ENCODE data around the gene MIPOL1.

MIPOL1 gene

GRCh38 chr14:37508503-37508902 is 310.8 kb downstream of the MIPOL1 start:
- Histone ChIP-seq H3K27ac (ENCODE audit: low read depth, low read length) (no peak overlapping the region), H3K79me2 (ENCODE audit: insufficient read depth, low read length) (no peaks in the 10 kb centered on the region), H3K4me3 (ENCODE audit: insufficient read depth, low read length, poor library complexity, severe bottlenecking) (no peak overlapping the region), H3F3A (ENCODE audit: insufficient read depth) (no peaks in the 10 kb centered on the region), H3K36me3 (ENCODE audit: low read length) (no peaks in the 10 kb centered on the region), H4K20me1 (ENCODE audit: low read depth, low read length) (no peaks in the 10 kb centered on the region), H2AFZ (ENCODE audit: low read depth, low read length, severe bottlenecking) (no peak overlapping the region), H3K9me3 (ENCODE audit: insufficient read depth, low read length) (no peaks in the 10 kb centered on the region), H3K27me3 (ENCODE audit: low read length) (no peaks in the 10 kb centered on the region), H3K4me2 (ENCODE audit: low read depth, low read length, poor library complexity, severe bottlenecking) (no peak overlapping the region), H3K9ac (ENCODE audit: low read length) (no peak overlapping the region), H3K9me2 (replicated peaks; ENCODE audit: insufficient read depth, low read length) (no peaks in the 10 kb centered on the region)
- TF ChIP-seq CTCF (IDR thresholded peaks at IDR 0.05; ENCODE audit: insufficient read depth, low read length, poor library complexity, severe bottlenecking) (no peak), EZH2phosphoT487 (conservative IDR thresholded peaks at IDR 0.05; ENCODE audit: low read length) (no peak)

GRCh38 chr14:37512173-37512572 is 314.4 kb downstream of the MIPOL1 start:
- no peaks in the 10 kb centered on the region for H3K9me2 ChIP-seq (replicated peaks; ENCODE audit: insufficient read depth, low read length)
- TF ChIP-seq CTCF (IDR thresholded peaks at IDR 0.05; ENCODE audit: insufficient read depth, low read length, poor library complexity, severe bottlenecking) (no peak), EZH2phosphoT487 (conservative IDR thresholded peaks at IDR 0.05; ENCODE audit: low read length) (no peak)

GRCh38 chr14:37515771-37516170 is 318.0 kb downstream of the MIPOL1 start:
- no peaks in the 10 kb centered on the region for H4K20me1 ChIP-seq (ENCODE audit: low read depth, low read length)
- H3K4me3 ChIP-seq (ENCODE audit: insufficient read depth, low read length, poor library complexity, severe bottlenecking), result no peak overlapping the region
- H3F3A ChIP-seq (ENCODE audit: insufficient read depth), result no peaks in the 10 kb centered on the region
- no peaks in the 10 kb centered on the region for H3K27me3 ChIP-seq (ENCODE audit: low read length)
- no peaks in the 10 kb centered on the region for H3K9me3 ChIP-seq (ENCODE audit: insufficient read depth, low read length)
- no peak for TF ChIP-seq CTCF (IDR thresholded peaks at IDR 0.05; ENCODE audit: insufficient read depth, low read length, poor library complexity, severe bottlenecking)
- TF ChIP-seq EZH2phosphoT487 (conservative IDR thresholded peaks at IDR 0.05; ENCODE audit: low read length), result no peak
- H3K79me2 ChIP-seq (ENCODE audit: insufficient read depth, low read length), result no peaks in the 10 kb centered on the region
- H3K4me2 ChIP-seq (ENCODE audit: low read depth, low read length, poor library complexity, severe bottlenecking), result no peak overlapping the region
- no peaks in the 10 kb centered on the region for H3K9me2 ChIP-seq (replicated peaks; ENCODE audit: insufficient read depth, low read length)
- H2AFZ ChIP-seq (ENCODE audit: low read depth, low read length, severe bottlenecking), result no peak overlapping the region
- H3K27ac ChIP-seq (ENCODE audit: low read depth, low read length), result no peak overlapping the region
- H3K36me3 ChIP-seq (ENCODE audit: low read length), result no peaks in the 10 kb centered on the region
- no peak overlapping the region for H3K9ac ChIP-seq (ENCODE audit: low read length)

More at GRCh38 chr14:37512173-37512572, 314.4 kb downstream of the MIPOL1 start:
- Histone ChIP-seq H3K9ac (ENCODE audit: low read length) (no peak overlapping the region), H3K9me3 (ENCODE audit: insufficient read depth, low read length) (no peaks in the 10 kb centered on the region), H3K4me2 (ENCODE audit: low read depth, low read length, poor library complexity, severe bottlenecking) (no peak overlapping the region), H3K4me3 (ENCODE audit: insufficient read depth, low read length, poor library complexity, severe bottlenecking) (no peak overlapping the region), H2AFZ (ENCODE audit: low read depth, low read length, severe bottlenecking) (no peak overlapping the region), H3K27ac (ENCODE audit: low read depth, low read length) (no peak overlapping the region), H3K36me3 (ENCODE audit: low read length) (no peaks in the 10 kb centered on the region), H3K27me3 (ENCODE audit: low read length) (no peaks in the 10 kb centered on the region), H3K79me2 (ENCODE audit: insufficient read depth, low read length) (no peaks in the 10 kb centered on the region), H4K20me1 (ENCODE audit: low read depth, low read length) (no peaks in the 10 kb centered on the region), H3F3A (ENCODE audit: insufficient read depth) (no peaks in the 10 kb centered on the region)

All from SU-DHL-6 (cell line).